T-helper 9 cell (primary cell): ENCODE results near the gene TMED10.
"Not testable (repeated sequence)": the region's sequence is repeated elsewhere in the genome, so short reads cannot be mapped to it uniquely, and the experiment has no call there.

Experiments
- DNase-seq: peaks from one replicate; pipeline ENCODE4 v3.0.0-alpha.2; 2020

TMED10 gene

DNA sequence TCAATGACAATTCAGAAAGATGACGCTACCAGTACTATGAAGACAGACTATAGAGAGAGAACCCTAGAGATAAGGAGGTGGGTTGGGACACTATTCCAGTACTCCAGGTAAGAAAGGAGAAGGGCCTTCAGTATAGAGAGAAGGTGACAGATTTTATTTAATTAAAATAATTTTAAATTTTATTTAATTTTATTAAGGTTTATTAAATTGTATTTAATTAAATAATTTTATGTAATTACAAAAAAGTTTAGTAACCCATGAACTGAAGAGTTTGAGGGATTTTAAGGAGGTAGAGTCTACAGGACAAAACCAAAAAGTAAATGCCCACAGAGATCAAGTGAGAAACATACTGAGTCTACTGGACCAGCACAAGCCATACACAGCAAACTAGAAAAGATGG, 20.3 kb downstream of the TMED10 start:
- DNase-seq, result no peak

- DNase-seq, result no peak
Observed at GRCh38 chr14:75155169-75155568, 21.2 kb downstream of the TMED10 start.

GRCh38 chr14:75153295-75153694, 23.1 kb downstream of the TMED10 start:
- DNase-seq, result no peak

GRCh38 chr14:75151851-75152250, 24.6 kb downstream of the TMED10 start:
- DNase-seq, result no peak

DNA sequence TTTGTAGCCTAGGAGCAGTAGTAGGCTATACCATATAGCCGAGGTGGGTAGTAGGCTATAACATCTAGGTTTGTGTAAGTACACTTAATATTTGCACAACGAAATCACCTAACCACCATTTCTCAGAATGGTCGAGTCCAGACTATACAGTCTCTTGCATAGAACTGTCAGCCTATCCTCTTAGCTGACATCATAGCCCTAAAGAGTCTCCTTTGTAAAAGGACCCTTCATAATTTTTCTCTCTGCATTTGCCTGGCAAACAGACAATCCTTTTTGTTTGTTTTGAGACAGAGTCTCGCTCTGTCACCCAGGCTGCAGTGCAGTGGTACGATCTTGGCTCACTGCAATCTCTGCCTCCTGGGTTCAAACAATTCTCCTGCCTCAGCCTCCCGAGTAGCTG, 25.8 kb downstream of the TMED10 start:
- DNase-seq, result not testable (repeated sequence)

DNA sequence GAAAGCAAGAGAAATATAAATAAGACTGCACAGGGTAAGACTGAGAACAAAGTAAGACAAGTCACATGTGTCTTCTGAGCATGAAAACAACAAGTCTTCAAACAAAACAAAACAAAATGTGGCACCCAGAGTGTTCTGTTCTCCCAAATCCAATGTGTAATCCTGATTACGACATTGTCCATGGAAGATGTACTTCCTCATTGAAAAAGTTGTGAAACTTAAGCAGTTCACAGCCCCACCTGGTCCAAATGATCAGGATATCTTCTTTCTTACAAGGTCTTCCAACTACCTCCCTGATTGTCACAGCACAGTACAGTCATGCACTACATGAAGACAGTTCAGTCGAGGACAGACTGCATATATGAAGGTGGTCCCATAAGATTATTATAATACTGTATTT, 26.3 kb downstream of the TMED10 start:
- DNase-seq, result no peak

DNA sequence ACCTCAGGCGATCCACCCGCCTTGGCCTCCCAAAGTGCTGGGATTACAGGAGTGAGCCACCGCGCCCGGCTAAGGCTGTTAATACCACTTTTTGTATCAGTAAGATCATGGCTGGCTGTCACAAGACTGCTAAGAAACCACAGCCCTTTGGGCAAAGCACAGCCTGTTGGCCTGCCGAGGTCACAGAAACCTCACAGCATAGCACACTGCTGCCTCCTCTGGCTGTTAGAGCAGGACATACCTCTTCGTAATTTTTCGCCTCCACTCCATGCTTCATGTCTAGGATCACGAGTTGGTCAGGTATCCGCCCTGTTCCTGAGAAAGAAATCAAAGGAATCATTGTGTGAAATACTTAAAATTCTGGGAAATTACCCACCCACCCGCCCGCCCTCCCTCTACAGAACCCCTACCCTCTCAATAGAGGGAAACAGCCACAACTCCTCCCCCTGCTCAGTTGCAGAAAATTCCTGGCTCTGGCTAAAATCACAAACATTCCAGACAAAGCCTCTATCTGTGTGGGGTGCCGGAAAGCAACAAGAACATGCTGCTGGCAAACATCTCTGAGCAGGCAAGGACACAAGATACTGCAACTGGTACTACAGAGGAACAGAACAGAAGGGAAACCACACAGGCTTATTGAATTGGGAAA, 28.9 kb downstream of the TMED10 start:
- no peak for DNase-seq

- DNase-seq, result no peak
Observed at GRCh38 chr14:75144944-75145343, 31.5 kb downstream of the TMED10 start.

DNA sequence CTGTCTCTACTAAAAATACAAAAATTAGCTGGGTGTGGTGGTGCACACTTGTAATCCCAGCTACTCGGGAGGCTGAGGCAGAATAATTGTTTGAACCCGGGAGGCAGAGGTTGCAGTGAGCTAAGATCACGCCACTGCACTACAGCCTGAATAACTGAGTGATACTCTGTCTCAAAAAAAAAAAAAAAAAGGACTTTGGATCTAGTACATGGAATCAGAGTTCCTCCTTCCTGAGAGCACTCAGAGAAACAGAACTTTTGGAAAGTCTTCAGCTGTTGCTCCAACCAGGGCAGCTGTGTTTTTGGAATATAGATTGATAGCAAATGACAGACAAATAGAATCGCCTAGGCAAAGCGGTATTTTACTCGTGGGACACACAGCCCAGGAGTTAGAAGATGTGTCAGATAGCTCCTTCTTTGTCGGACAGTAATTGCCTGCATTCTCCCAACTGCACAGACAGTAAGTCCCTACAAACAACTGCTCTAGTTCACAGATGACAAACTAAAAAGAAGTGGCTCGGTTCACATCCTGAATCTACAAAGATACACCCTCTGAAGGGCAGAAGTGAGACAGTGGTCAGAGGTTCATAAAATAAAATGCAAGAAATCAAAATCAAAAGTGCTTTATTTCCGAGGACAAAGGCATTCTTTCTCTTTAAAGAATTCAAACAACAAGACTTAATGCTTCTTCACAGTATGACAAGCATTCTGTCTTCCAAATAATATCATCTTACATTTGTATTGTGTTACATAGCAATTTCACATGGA, 32.5 kb downstream of the TMED10 start:
- no peak for DNase-seq

DNA sequence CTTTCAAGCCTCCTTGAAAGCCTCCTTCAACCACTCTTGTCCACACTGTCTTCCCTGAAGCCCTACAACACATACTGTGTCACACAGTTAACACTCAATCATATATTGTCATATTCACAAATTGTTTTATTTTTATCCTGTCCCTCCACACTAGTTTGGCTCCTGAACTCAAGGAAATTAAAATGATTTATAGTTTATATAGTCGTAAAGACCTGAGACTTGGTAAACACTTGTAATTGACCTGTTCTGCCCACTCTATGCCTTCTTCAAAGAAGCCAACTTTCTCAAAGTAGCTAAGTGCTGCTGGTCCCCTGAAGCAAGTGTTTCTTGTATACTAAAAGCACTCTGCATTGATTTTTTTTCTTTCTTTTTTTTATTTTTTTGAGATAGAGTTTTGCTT, 33.9 kb downstream of the TMED10 start:
- DNase-seq, result no peak

GRCh38 chr14:75141967-75142366, 34.4 kb downstream of the TMED10 start:
- DNase-seq, result no peak

GRCh38 chr14:75141062-75141461, 35.4 kb downstream of the TMED10 start:
- no peak for DNase-seq

GRCh38 chr14:75140620-75141019, 35.8 kb downstream of the TMED10 start:
- no peak for DNase-seq

DNA sequence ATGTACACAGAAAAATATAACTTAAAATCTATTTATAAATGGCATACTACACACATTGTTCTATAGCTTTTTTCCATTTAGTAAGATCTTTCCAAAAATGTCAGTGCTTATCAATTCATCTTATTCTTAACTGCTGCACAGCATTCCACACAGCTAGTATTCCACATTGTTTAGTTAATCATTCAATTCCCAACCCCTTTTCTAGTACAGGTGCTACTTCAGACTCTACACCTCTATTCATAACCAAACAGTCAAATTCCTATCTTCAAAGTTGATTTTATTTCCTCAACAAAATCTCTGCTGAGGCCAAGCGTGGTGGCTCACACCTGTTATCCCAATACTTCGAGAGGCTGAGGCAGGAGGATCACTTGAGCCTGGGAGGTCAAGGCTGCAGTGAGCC, 37.2 kb downstream of the TMED10 start:
- DNase-seq, result no peak

DNA sequence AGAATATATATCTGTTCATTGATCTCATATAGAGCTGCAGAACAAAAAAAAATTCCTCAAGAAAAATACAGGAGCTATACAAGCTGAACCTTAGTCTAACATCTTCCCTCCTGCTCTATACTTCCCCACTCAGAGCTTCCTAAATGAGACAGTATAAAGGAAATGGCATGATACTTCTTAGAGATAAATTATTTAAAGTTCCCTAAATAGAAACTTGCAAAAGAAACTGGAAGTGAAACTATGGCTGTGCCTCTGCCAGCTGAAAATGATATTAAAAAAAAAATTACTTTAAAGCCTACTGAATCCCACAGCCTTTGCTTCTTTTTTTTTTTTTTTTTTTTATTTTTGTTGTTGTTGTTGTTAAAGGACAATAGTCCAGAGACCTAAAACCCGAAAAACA, 37.9 kb downstream of the TMED10 start:
- DNase-seq, result no peak

DNA sequence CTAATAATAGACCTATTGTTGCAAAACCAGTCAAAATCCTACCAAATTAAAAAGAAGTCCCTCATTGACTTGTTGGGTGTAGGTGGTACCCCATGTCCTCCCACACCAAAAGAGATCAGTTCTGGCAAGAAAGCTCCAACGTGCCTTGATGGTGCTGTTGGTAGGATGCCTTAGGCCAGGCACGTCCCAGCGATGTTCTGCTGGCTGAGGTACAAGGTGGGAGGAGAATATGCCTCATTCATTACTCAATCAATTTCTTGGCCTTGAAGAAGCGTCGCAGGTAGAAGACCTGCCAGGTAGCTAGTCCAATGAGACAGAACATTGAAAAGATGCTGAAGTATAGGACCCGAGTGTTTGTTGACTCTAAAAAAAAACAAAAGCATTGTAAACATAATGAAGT, 41.8 kb downstream of the TMED10 start:
- no peak for DNase-seq

- no peak for DNase-seq
Observed at GRCh38 chr14:75133597-75133996, 42.8 kb downstream of the TMED10 start.

- peak; percentile 30 for DNase-seq
Observed at GRCh38 chr14:75132382-75133086, 43.9 kb downstream of the TMED10 start.

GRCh38 chr14:75128596-75128990, 47.8 kb downstream of the TMED10 start:
- DNase-seq, result no peak

DNA sequence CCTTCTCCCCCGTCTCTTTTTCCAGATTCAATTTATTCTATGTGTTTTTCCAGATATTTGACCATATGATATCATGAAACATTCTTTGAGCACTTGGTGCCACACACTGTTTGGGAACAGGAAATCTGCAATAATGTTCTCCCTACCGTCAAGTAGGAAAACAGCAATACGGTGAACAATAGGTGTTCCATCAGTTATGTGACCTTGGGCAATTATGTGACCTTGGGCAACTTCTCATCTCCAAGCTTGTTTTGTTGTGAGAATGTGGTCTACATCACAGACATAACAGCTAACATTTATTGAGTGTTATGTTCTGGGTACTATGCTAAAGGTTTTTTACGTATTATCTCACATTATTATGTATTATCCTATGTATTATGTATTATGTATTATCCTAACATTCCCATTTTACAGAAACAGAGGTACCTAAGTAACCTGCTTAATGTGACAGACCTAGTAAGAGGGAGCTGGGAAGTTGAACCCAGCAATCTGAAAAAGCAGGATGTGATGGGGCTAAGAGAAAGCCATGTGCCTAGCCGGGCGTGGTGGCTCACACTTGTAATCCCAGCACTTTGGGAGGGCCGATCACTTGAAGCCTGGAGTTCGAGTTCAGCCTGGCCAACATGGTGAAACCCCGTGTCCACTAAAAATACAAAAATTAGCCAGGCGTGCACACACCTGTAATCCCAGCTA, 48.4 kb downstream of the TMED10 start:
- DNase-seq, result no peak

DNA sequence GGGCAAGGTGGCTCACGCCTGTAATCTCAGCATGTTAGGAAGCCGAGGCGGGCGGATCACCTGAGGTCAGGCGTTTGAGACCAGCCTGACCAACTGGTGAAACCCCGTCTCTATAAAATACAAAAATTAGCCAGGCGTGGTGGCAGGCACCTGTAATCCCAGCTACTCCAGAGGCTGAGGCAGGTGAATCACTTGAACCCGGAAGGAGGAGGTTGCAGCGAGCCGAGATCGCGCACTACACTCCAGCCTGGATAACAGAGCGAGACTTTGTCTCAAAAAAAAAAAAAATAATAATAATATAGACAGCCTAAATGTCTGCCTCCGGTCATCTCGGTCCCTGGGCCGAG, 49.0 kb downstream of the TMED10 start:
- DNase-seq, result not testable (repeated sequence)

DNA sequence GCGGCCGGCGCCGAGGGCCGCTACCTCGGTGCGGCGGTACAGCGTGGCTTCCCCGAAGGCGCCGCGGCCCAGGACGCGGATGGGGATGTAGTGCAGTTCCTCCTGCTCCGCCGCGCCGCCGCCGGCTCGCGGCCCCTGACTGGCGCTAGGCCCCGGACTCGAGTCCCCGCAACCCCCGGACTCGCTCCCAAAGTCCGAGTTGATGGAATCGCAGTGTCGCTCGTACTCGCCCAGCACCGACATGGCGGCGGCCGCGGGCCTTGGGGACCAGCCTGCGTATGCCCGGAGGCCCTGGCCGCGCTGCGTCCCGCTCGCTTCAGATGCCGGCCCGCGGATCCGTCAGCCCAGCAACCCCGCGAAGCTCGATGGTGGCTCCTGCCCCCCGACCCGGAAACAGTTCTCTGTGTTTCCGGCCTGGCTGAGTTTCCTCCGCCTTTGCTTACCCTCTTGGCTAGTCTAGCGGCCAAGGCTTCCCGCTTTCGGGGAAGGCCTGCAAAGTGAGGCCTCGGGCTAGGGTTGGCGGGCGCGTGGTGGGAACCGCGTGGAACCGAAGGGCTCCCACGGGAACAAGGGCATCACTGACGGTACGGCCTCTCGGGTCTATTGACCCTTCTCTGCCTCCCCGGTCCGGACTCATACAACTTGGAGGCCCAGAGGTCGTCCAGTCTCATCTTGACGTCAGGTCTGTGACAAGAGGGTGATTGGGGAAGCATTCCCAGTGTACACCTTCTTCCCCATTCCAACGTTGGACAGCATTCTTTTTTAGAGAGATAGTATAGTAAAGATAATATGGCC, 49.5 kb downstream of the TMED10 start, which contains the start of gene NEK9:
NEK9 (minus strand) TSS at position 370 of the 795 bp plus-strand sequence; CDS start at position 243, 127 bp downstream.
- DNase-seq, result peak; percentile 85
